ENCODE measurements around the gene FAM118A. TPM values are rescaled to one million over a fixed set of nuclear protein-coding genes. Genes with fewer than 3 reads are reported as not detected.
"Not testable (repeated sequence)": the region's sequence is repeated elsewhere in the genome, so short reads cannot be mapped to it uniquely, and the experiment has no call there.

The FAM118A gene
- total RNA-seq, 1 donor from 2014 or later, result 25.8 TPM

GRCh38 chr22:45310331-45310976 lies 720 bp downstream of the FAM118A start:
- DNase-seq, result no peak

- DNase-seq, result no peak
Observed at GRCh38 chr22:45310977-45311531, 1.3 kb downstream of the FAM118A start.

GRCh38 chr22:45312415-45312814 lies 2.7 kb downstream of the FAM118A start:
- no peak for DNase-seq

- no peak for DNase-seq
Observed at GRCh38 chr22:45312856-45313255, 3.1 kb downstream of the FAM118A start.

GRCh38 chr22:45314054-45314721 lies 4.5 kb downstream of the FAM118A start:
- DNase-seq, result no peak

- DNase-seq, result no peak
Observed at GRCh38 chr22:45314786-45315185, 5.1 kb downstream of the FAM118A start.

- DNase-seq, result no peak
Observed at GRCh38 chr22:45316796-45317526, 7.2 kb downstream of the FAM118A start.

GRCh38 chr22:45317551-45318167 lies 7.9 kb downstream of the FAM118A start:
- DNase-seq, result peak; percentile 57

- peak; percentile 93 for DNase-seq
Observed at GRCh38 chr22:45318168-45318557, 8.4 kb downstream of the FAM118A start.

GRCh38 chr22:45318558-45319323 lies 9.0 kb downstream of the FAM118A start:
- peak; percentile 51 for DNase-seq

- peak; percentile 81 for DNase-seq
Observed at GRCh38 chr22:45319324-45319685, 9.6 kb downstream of the FAM118A start.

GRCh38 chr22:45320357-45320976 lies 10.7 kb downstream of the FAM118A start:
- no peak for DNase-seq

- DNase-seq, result no peak
Observed at GRCh38 chr22:45321827-45322226, 12.1 kb downstream of the FAM118A start.

GRCh38 chr22:45322873-45323525 lies 13.3 kb downstream of the FAM118A start:
- DNase-seq, result no peak

- DNase-seq, result no peak
Observed at GRCh38 chr22:45323695-45324094, 14.0 kb downstream of the FAM118A start.

GRCh38 chr22:45324311-45324711 lies 14.6 kb downstream of the FAM118A start:
- no peak for DNase-seq

GRCh38 chr22:45328261-45328660 lies 18.5 kb downstream of the FAM118A start:
- DNase-seq, result not testable (repeated sequence)

- DNase-seq, result peak; percentile 60
Observed at GRCh38 chr22:45328822-45329529, 19.2 kb downstream of the FAM118A start.

- peak; percentile 90 for DNase-seq
Observed at GRCh38 chr22:45329530-45329936, 19.8 kb downstream of the FAM118A start.

GRCh38 chr22:45330548-45330947 lies 20.8 kb downstream of the FAM118A start:
- no peak for DNase-seq
